Naive thymus-derived CD4-positive, alpha-beta T cell (primary cell): ENCODE measurements around the gene CCDC69. TPM values are rescaled to one million over a fixed set of nuclear protein-coding genes. Genes with fewer than 3 reads are reported as not detected.

Source experiments
- ATAC-seq: fragments of 150-1000 bp; cut with Tn5 transposase; 2 replicates; pipeline ENCODE4 v1.10.0; 2021; ENCODE audit warnings: mild to moderate bottlenecking, moderate library complexity
- CTCF ChIA-PET: fragments of 350-600 bp; sonication (Branson Sonifier 250); formaldehyde crosslinking; loops from one replicate; lab custom pipeline; 2021; ENCODE audit warnings: antibody characterized with exemption; lab: Charles Lee
- POLR2A ChIA-PET: fragments of 350-600 bp; sonication (Branson Sonifier 250); formaldehyde crosslinking; loops from one replicate; lab custom pipeline; 2021; ENCODE audit warnings: antibody characterized with exemption, inconsistent platforms; lab: Charles Lee
- DNase-seq, 9 donors: peaks; one replicate each; pipeline versions ENCODE4 v3.0.0 to v3.0.0-alpha.2; 2020 to 2022; ENCODE audit warnings: mixed read lengths in 1 of 9
- H3K27ac ChIP-seq: one replicate; pipeline ENCODE4 v1.7.0; 2013; ENCODE audit warnings: mild to moderate bottlenecking, low read depth, low read length, moderate library complexity
- H3K27me3 ChIP-seq, 2 donors: one replicate each; pipeline ENCODE4 v1.7.0; 2013; ENCODE audit warnings: low read length in 2 of 2, mild to moderate bottlenecking in 2 of 2, moderate library complexity in 2 of 2; ENCODE audit not compliant: control insufficient read depth in 2 of 2, insufficient read depth in 2 of 2
- H3K36me3 ChIP-seq, 3 experiments: 1 replicate in 2 of 3; 2 replicates in 1 of 3; pipeline ENCODE4 v1.7.0; 2013; ENCODE audit warnings: low read length in 3 of 3, mild to moderate bottlenecking in 3 of 3, moderate library complexity in 1 of 3; ENCODE audit not compliant: insufficient read depth in 3 of 3, control insufficient read depth in 2 of 3
- H3K4me1 ChIP-seq, 2 donors: one replicate each; pipeline ENCODE4 v1.7.0; 2013; ENCODE audit warnings: low read length in 2 of 2, mild to moderate bottlenecking in 2 of 2, moderate library complexity in 1 of 2; ENCODE audit not compliant: control insufficient read depth in 2 of 2, insufficient read depth in 2 of 2
- H3K4me3 ChIP-seq: 2 replicates; pipeline ENCODE4 v1.7.0; 2013; ENCODE audit warnings: mild to moderate bottlenecking, low read length
- H3K9me3 ChIP-seq, 3 experiments: 1 replicate in 2 of 3; 2 replicates in 1 of 3; pipeline ENCODE4 v1.7.0; 2013; ENCODE audit warnings: low read length in 3 of 3; ENCODE audit not compliant: control insufficient read depth in 2 of 3
- H3K27ac Mint-ChIP-seq, 9 donors: one replicate each; pipeline ENCODE4 v1.8.0; 2020 to 2022; ENCODE audit warnings: mixed read lengths in 9 of 9, mild to moderate bottlenecking in 8 of 9, moderate library complexity in 5 of 9, inconsistent platforms in 2 of 9
- H3K27me3 Mint-ChIP-seq, 5 donors: one replicate each; pipeline ENCODE4 v1.8.0; 2021 to 2022; ENCODE audit warnings: mixed read lengths in 5 of 5, mild to moderate bottlenecking in 1 of 5
- H3K36me3 Mint-ChIP-seq, 5 donors: one replicate each; pipeline ENCODE4 v1.8.0; 2020 to 2022; ENCODE audit warnings: mixed read lengths in 5 of 5, mild to moderate bottlenecking in 3 of 5, inconsistent platforms in 1 of 5
- H3K4me1 Mint-ChIP-seq, 7 donors: one replicate each; pipeline ENCODE4 v1.8.0; 2020 to 2022; ENCODE audit warnings: mixed read lengths in 7 of 7, mild to moderate bottlenecking in 3 of 7, inconsistent platforms in 1 of 7
- H3K4me3 Mint-ChIP-seq, 10 donors: one replicate each; pipeline ENCODE4 v1.8.0; 2020 to 2022; ENCODE audit warnings: mild to moderate bottlenecking in 10 of 10, mixed read lengths in 10 of 10, moderate library complexity in 6 of 10, inconsistent platforms in 2 of 10
- H3K9me3 Mint-ChIP-seq, 11 donors: one replicate each; pipeline ENCODE4 v1.8.0; 2020 to 2022; ENCODE audit warnings: mixed read lengths in 11 of 11, mild to moderate bottlenecking in 4 of 11, inconsistent platforms in 1 of 11, moderate library complexity in 1 of 11
- intact Hi-C, 2 donors: fragments of 100-400 bp; cut with micrococcal nuclease; formaldehyde crosslinking; loops; one replicate each; pipeline ENCODE4 v1.15.1; 2023
- polyA plus RNA-seq, 2 donors: library from polyadenylated mRNA; unstranded; fragments of 300-500 nt; fragmentation: Illumina TruSeq; gene quantifications; one replicate each; pipeline ENCODE4 v1.2.3, GENCODE V29; 2021
- total RNA-seq, 6 experiments: library from RNA in 5 of 6; stranded (reverse) in 5 of 6; gene quantifications; 1 replicate in 5 of 6; 2 replicates in 1 of 6; pipeline ENCODE4 v1.2.3 and lab custom pipeline; 2021 to 2026

CCDC69 gene
- total and polyA plus RNA-seq, 7 experiments from 2014 or later = 63.6 to 112 (median 94.1) TPM

- H3K27ac ChIP-seq = peak overlapping the region; percentile 93
- peaks cover 0 to 7% (median 0%) of the 10 kb centered on the region in 3 experiments for H3K36me3 ChIP-seq
- DNase-seq (no peak), ATAC-seq (no peak)
- no peaks in the 10 kb centered on the region for H3K27me3 Mint-ChIP-seq
- peaks cover 69 to 82% of the 10 kb centered on the region in 2 donors for H3K4me1 ChIP-seq
- no peak overlapping the region for H3K4me3 ChIP-seq
- intact Hi-C loops = no loop called here
- ChIA-PET CTCF (interaction anchor here (0.6 kb wide), 1 partner anchor 548 kb away, joined by 3 read pairs; no protein-coding TSS in a partner anchor), POLR2A (interaction anchor here (1.3 to 6.9 kb wide), 4 partner anchors 10 to 77 kb away, joined by 3 to 44 read pairs (median 7); no protein-coding TSS in a partner anchor)
- H3K36me3 Mint-ChIP-seq = peaks cover 0 to 59% (median 39%) of the 10 kb centered on the region in 5 donors
- no peaks in the 10 kb centered on the region for H3K9me3 ChIP-seq
- peaks cover 73 to 89% (median 86%) of the 10 kb centered on the region in 7 donors for H3K4me1 Mint-ChIP-seq
- no peaks in the 10 kb centered on the region for H3K27me3 ChIP-seq
- H3K9me3 Mint-ChIP-seq = no peaks in the 10 kb centered on the region
- peak overlapping the region in 8 of 9 donors; percentile 90 to 98 (median 98) for H3K27ac Mint-ChIP-seq
- peak overlapping the region; percentile 24 to 97 (median 69) for H3K4me3 Mint-ChIP-seq
Observed at GRCh38 chr5:151219138-151219537, 4.8 kb downstream of the CCDC69 start.

GRCh38 chr5:151218177-151218576 lies 5.7 kb downstream of the CCDC69 start:
- Mint-ChIP-seq H3K36me3 (peaks cover 0 to 66% (median 39%) of the 10 kb centered on the region in 5 donors), H3K27ac (peak overlapping the region; percentile 41 to 98 (median 98)), H3K4me3 (peak overlapping the region; percentile 11 to 97 (median 70)), H3K27me3 (no peaks in the 10 kb centered on the region), H3K4me1 (peaks cover 73 to 96% (median 91%) of the 10 kb centered on the region in 7 donors), H3K9me3 (no peaks in the 10 kb centered on the region)
- no peak for ATAC-seq
- peak overlapping the region; percentile 93 for H3K27ac ChIP-seq
- CTCF ChIA-PET = interaction anchor here (0.8 to 1.0 kb wide), 3 partner anchors 20 to 92 kb away, joined by 3 read pairs; no protein-coding TSS in a partner anchor
- POLR2A ChIA-PET = interaction anchor here (1.3 to 6.9 kb wide), 4 partner anchors 10 to 68 kb away, joined by 4 to 44 read pairs (median 4); no protein-coding TSS in a partner anchor
- no peaks in the 10 kb centered on the region for H3K36me3 ChIP-seq
- H3K27me3 ChIP-seq = no peaks in the 10 kb centered on the region
- no peaks in the 10 kb centered on the region for H3K9me3 ChIP-seq
- no peak overlapping the region for H3K4me3 ChIP-seq
- H3K4me1 ChIP-seq = peaks cover 79 to 87% of the 10 kb centered on the region in 2 donors
- DNase-seq = no peak
- intact Hi-C loops = no loop called here

GRCh38 chr5:151216781-151217180 lies 7.1 kb downstream of the CCDC69 start:
- H3K9me3 Mint-ChIP-seq = no peaks in the 10 kb centered on the region
- intact Hi-C loops = no loop called here
- ATAC-seq (no peak), DNase-seq (no peak)
- Histone ChIP-seq H3K27ac (peak overlapping the region; percentile 93), H3K36me3 (no peaks in the 10 kb centered on the region), H3K4me1 (peaks cover 85 to 91% of the 10 kb centered on the region in 2 donors), H3K9me3 (no peaks in the 10 kb centered on the region), H3K4me3 (no peak overlapping the region), H3K27me3 (no peaks in the 10 kb centered on the region)
- H3K4me3 Mint-ChIP-seq = peak overlapping the region; percentile 2 to 96 (median 53)
- H3K27me3 Mint-ChIP-seq = no peaks in the 10 kb centered on the region
- CTCF ChIA-PET = no interaction called here
- H3K4me1 Mint-ChIP-seq = peaks cover 72 to 97% (median 91%) of the 10 kb centered on the region in 7 donors
- POLR2A ChIA-PET = interaction anchor here (0.6 to 1.6 kb wide), 2 partner anchors 35 to 66 kb away, joined by 3 to 4 read pairs; no protein-coding TSS in a partner anchor
- peaks cover 5 to 71% (median 39%) of the 10 kb centered on the region in 5 donors for H3K36me3 Mint-ChIP-seq
- peak overlapping the region in 8 of 9 donors; percentile 90 to 98 (median 96) for H3K27ac Mint-ChIP-seq

GRCh38 chr5:151215546-151215880 lies 8.4 kb downstream of the CCDC69 start:
- H3K36me3 ChIP-seq = no peaks in the 10 kb centered on the region
- peak overlapping the region; percentile 74 for H3K4me3 ChIP-seq
- Mint-ChIP-seq H3K27me3 (no peaks in the 10 kb centered on the region), H3K27ac (peak overlapping the region; percentile 90 to 98 (median 97)), H3K36me3 (peaks cover 5 to 65% (median 35%) of the 10 kb centered on the region in 5 donors), H3K9me3 (no peaks in the 10 kb centered on the region), H3K4me3 (peak overlapping the region; percentile 65 to 93 (median 89)), H3K4me1 (peaks cover 69 to 97% (median 88%) of the 10 kb centered on the region in 7 donors)
- no peaks in the 10 kb centered on the region for H3K9me3 ChIP-seq
- CTCF ChIA-PET = interaction anchor here (1.5 kb wide), 1 partner anchor 90 kb away, joined by 4 read pairs; no protein-coding TSS in a partner anchor
- H3K27ac ChIP-seq = peak overlapping the region; percentile 93
- intact Hi-C loops = loop anchor here (2.0 kb wide), 5 partner anchors 19 to 803 kb away; partner anchors contain the start of genes TNIP1 (in 2 of the 2), ANXA6 (in 1 of the 2) and CD74 (in 1 of the 2)
- H3K4me1 ChIP-seq = peaks cover 82 to 91% of the 10 kb centered on the region in 2 donors
- POLR2A ChIA-PET = interaction anchor here (0.6 to 6.0 kb wide), 7 partner anchors 8 to 555 kb away, joined by 3 to 184 read pairs (median 5); partner anchors contain the start of genes CCDC69 and GM2A
- DNase-seq (peak in 1 of 9 donors; percentile 19), ATAC-seq (no peak)
- H3K27me3 ChIP-seq = no peaks in the 10 kb centered on the region

GRCh38 chr5:151214614-151215545 lies 9.0 kb downstream of the CCDC69 start:
- no peaks in the 10 kb centered on the region for H3K27me3 ChIP-seq
- DNase-seq = peak in 3 of 9 donors; percentile 26 to 36 (median 35)
- no peaks in the 10 kb centered on the region for H3K9me3 ChIP-seq
- intact Hi-C loops = loop anchor here (1.0 to 5.0 kb wide), 14 partner anchors 8 to 858 kb away; partner anchors contain the start of genes ANXA6 (in 2 of the 2), TNIP1 (in 2 of the 2), ATOX1 (in 1 of the 2) and CD74 (in 1 of the 2)
- H3K27ac Mint-ChIP-seq = peak overlapping the region; percentile 90 to 98 (median 97)
- ChIA-PET CTCF (interaction anchor here (1.0 to 3.8 kb wide), 7 partner anchors 8 to 89 kb away, joined by 3 to 19 read pairs (median 6); partner anchors contain the start of gene CCDC69), POLR2A (interaction anchor here (0.6 to 6.0 kb wide), 18 partner anchors 8 to 555 kb away, joined by 3 to 184 read pairs (median 4); partner anchors contain the start of genes CCDC69 and GM2A)
- peak; percentile 29 for ATAC-seq
- H3K4me1 Mint-ChIP-seq = peaks cover 64 to 95% (median 84%) of the 10 kb centered on the region in 7 donors
- peak overlapping the region; percentile 80 to 93 (median 89) for H3K4me3 Mint-ChIP-seq
- H3K36me3 Mint-ChIP-seq = peaks cover 5 to 59% (median 31%) of the 10 kb centered on the region in 5 donors
- H3K4me3 ChIP-seq = peak overlapping the region; percentile 74
- peaks cover 81 to 88% of the 10 kb centered on the region in 2 donors for H3K4me1 ChIP-seq
- no peaks in the 10 kb centered on the region for H3K9me3 Mint-ChIP-seq
- H3K27ac ChIP-seq = peak overlapping the region; percentile 93
- no peaks in the 10 kb centered on the region for H3K27me3 Mint-ChIP-seq
- no peaks in the 10 kb centered on the region for H3K36me3 ChIP-seq
